Esophagus (tissue), 2 donors: Measurements from ENCODE around the gene TMCC1. TPM values are rescaled to one million over a fixed set of nuclear protein-coding genes. Genes with fewer than 3 reads are reported as not detected.
A peak's percentile ranks its signal among the peaks of the same experiment; 100 is the strongest.

ENCODE experiments used
- H3K27ac ChIP-seq, 2 donors: one replicate each; pipeline ENCODE4 v1.5.1; 2013; ENCODE audit warnings: low read depth in 2 of 2, mild to moderate bottlenecking in 2 of 2, inconsistent platforms in 1 of 2, low read length in 1 of 2, moderate library complexity in 1 of 2
- H3K27me3 ChIP-seq, 2 donors: one replicate each; pipeline ENCODE4 v1.6.1; 2013; ENCODE audit warnings: low read length in 2 of 2, control low read depth in 1 of 2, mild to moderate bottlenecking in 1 of 2; ENCODE audit not compliant: insufficient read depth in 2 of 2, control insufficient read depth in 1 of 2
- H3K36me3 ChIP-seq, 2 donors: one replicate each; pipeline ENCODE4 v1.6.1; 2013; ENCODE audit warnings: low read length in 1 of 2; ENCODE audit not compliant: control insufficient read depth in 2 of 2, insufficient read depth in 2 of 2
- H3K4me1 ChIP-seq, 2 donors: one replicate each; pipeline ENCODE4 v1.6.1; 2013; ENCODE audit warnings: low read length in 1 of 2; ENCODE audit not compliant: control insufficient read depth in 2 of 2, insufficient read depth in 2 of 2
- H3K4me3 ChIP-seq, 2 donors: one replicate each; pipeline ENCODE4 v1.5.1; 2013; ENCODE audit warnings: low read length in 2 of 2, mild to moderate bottlenecking in 2 of 2, low read depth in 1 of 2, moderate library complexity in 1 of 2
- H3K9me3 ChIP-seq, 2 donors: one replicate each; pipeline ENCODE4 v1.6.1; 2013; ENCODE audit warnings: mild to moderate bottlenecking in 2 of 2, low read depth in 1 of 2, low read length in 1 of 2, moderate library complexity in 1 of 2; ENCODE audit not compliant: control insufficient read depth in 2 of 2, insufficient read depth in 1 of 2
- WGBS, 2 donors: extraction: QIAGEN DNeasy Blood & Tissue Kit; methylation state at CpG; one replicate each; pipeline ENCODE4 v1.1.7; 2013; 5-methylcytosine and 5-hydroxymethylcytosine counted together
- polyA plus RNA-seq, 2 donors: library from polyadenylated mRNA; stranded (reverse); fragments of 200-250 nt; gene quantifications; one replicate each; pipeline ENCODE4 v1.2.3, GENCODE V29; 2013
- donor health status: healthy with polysubstance abuse.
- donor health status: Bipolar disorder and iron deficiency.

TMCC1 gene
- polyA plus RNA-seq, 2 donors, result 8.4 to 9.5 TPM

DNA sequence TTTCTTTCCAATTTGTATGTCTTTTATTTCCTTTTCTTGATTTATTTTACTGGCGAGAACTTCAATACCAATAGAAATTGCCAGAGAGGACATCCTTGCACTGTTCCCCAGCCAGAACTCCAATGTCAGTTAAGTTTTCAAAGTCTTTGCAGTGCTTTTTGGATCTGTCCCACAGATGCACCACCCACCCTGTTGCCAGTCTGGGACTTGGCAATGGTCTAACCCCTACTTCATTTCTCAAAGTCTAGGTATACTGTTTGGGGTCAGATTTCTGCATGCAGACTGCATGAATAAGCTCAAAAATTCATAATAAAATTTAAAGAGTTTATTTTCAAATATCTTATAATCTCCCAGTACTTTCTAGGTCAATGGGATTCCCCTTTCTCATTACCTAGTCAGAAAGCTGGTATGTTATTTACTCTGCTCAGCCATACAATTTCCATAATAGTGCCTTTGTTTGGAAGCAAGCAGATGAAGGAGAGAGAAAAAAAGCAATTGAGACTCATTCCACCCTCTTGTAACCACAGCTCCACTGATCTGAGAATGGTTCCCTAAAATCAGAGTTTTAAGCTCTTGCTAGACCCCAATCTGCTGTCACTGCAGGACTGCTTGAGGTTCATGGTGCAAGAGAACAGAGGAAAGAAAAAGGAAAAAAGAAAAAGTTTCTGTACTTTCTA is 161.2 kb downstream of the TMCC1 start:
- Histone ChIP-seq H3K27me3 (no peaks in the 10 kb centered on the region), H3K4me1 (no peaks in the 10 kb centered on the region), H3K27ac (no peak overlapping the region), H3K4me3 (no peak overlapping the region), H3K9me3 (no peaks in the 10 kb centered on the region), H3K36me3 (no peaks in the 10 kb centered on the region)
- 88 to 100% methylated on average over 1 of the region's 1 CpG for WGBS, 2 donors

- Histone ChIP-seq H3K9me3 (no peaks in the 10 kb centered on the region), H3K27me3 (no peaks in the 10 kb centered on the region), H3K36me3 (no peaks in the 10 kb centered on the region), H3K27ac (peak overlapping the region in 1 of 2 donors; percentile 0), H3K4me3 (no peak overlapping the region), H3K4me1 (no peaks in the 10 kb centered on the region)
- 56 to 62% methylated on average over 2 of the region's 2 CpGs for WGBS, 2 donors
These were observed 165.8 kb downstream of the TMCC1 start for GRCh38 chr3:129727707-129728106.

DNA sequence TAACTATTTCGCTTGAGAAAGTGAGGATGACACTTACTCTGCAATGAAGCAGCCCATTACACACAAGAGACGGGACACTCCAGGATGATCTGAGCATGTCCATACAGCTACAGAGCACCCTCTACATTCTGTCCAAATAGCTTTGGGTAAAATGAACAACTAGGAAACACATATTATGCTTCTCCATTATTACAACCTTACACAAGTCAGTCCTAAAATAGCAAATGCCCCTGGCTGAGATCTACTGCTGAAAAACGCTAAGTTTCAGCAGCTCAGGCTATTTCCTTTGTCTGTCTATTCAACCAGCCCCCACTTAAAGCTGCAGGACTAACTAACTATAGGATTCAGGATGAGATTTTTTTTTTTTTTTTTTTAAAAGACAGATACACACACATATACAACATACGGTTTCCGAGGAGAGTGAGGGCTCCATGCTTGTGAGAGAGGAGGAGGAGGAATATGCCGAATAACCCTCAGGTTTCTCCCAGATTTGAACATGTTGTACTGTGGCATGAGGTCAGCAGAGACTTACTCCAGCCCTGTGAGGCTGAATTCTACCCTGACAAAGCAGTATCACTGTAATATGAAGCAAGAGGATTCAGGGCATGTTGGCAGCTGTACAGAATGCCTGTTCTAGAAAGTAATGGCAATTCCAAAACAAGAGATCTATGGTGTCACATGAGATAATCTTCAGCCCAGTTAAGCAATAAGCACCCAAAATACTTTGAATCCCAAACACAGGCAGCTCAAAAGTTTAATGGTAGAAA is 169.8 kb downstream of the TMCC1 start:
- Histone ChIP-seq H3K27me3 (no peaks in the 10 kb centered on the region), H3K36me3 (no peaks in the 10 kb centered on the region), H3K4me3 (no peak overlapping the region), H3K9me3 (no peaks in the 10 kb centered on the region), H3K4me1 (no peaks in the 10 kb centered on the region), H3K27ac (peak overlapping the region; percentile 4 to 32)
- 51 to 62% methylated on average over 6 of the region's 6 CpGs for WGBS, 2 donors

- H3K9me3 ChIP-seq, result no peaks in the 10 kb centered on the region
- no peaks in the 10 kb centered on the region for H3K27me3 ChIP-seq
- no peak overlapping the region for H3K27ac ChIP-seq
These were observed 171.0 kb downstream of the TMCC1 start for GRCh38 chr3:129722527-129722926.

DNA sequence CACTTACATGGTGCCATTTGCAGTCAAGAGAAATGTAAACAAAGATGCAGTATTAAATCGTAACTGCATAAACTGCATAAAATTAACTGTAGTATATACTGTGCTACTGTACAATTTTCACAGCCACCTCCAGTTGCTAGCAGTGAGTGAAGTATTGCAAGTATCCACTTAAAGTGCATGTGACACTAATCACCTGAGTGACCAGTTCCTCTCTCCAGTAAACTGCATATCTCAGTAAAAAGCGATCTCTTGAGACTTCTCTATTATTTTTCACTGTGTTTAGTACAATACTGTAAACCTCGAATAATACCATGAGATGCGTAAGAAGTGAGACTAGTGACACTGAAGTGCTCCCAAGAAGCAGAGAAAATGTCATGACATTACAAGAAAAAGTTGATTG is 175.3 kb downstream of the TMCC1 start:
- 73 to 77% methylated on average over 4 of the region's 4 CpGs for WGBS, 2 donors
- H3K27ac ChIP-seq, result no peak overlapping the region
- no peaks in the 10 kb centered on the region for H3K27me3 ChIP-seq

More at GRCh38 chr3:129722527-129722926, 171.0 kb downstream of the TMCC1 start:
- Histone ChIP-seq H3K36me3 (no peaks in the 10 kb centered on the region), H3K4me3 (no peak overlapping the region), H3K4me1 (no peaks in the 10 kb centered on the region)

DNA sequence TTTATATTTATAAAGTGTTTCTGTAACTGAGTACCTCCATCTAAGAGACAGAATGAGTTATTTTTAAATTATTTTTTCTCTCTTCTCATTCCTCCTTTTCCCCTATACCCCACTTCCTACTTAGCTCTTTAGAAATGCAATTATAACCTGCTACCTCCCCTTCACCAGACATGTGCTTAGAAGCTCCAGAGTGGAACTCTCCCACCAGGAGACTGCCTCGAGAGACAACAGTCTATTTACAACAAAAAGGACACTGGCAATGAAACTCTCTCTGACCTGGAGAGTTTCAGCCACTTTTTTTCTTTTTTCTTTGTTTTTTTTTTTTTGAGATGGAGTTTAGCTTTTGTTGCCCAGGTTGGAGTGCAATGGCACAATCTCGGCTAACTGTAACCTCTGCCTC is 177.7 kb downstream of the TMCC1 start:
- no peaks in the 10 kb centered on the region for H3K9me3 ChIP-seq
- no peak overlapping the region for H3K4me3 ChIP-seq
- no peaks in the 10 kb centered on the region for H3K36me3 ChIP-seq
- no peaks in the 10 kb centered on the region for H3K27me3 ChIP-seq
- 85 to 91% methylated on average over 1 of the region's 2 CpGs for WGBS, 2 donors
- no peaks in the 10 kb centered on the region for H3K4me1 ChIP-seq
- H3K27ac ChIP-seq, result no peak overlapping the region

More for the DNA sequence above, 175.3 kb downstream of the TMCC1 start:
- Histone ChIP-seq H3K36me3 (no peaks in the 10 kb centered on the region), H3K4me3 (no peak overlapping the region), H3K9me3 (no peaks in the 10 kb centered on the region), H3K4me1 (no peaks in the 10 kb centered on the region)

DNA sequence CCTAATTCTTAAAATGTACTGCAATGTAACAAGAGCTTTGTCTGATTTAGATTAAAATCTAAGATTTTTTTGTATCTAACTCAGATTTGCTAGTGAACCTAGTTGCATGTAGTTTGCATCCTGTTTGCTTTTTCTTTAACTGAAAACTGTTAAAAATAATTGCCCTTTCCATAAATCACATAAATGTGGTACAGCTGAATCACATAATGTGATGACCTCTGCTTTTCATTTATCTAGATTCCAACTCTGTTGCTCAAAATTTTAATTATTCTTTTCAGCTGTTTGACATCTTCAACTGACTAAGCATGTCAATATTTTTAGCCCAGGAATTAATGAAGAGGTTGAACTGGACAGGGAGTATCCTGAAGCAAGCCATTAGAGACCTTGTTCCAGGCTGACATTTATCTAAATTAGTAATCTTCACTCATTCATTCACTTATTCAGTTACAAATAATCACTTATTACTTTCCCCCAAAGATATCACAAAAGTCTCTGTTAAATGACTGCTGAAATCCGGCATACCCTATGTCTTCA is 185.1 kb downstream of the TMCC1 start:
- H3K4me1 ChIP-seq, result no peaks in the 10 kb centered on the region
- no peak overlapping the region for H3K4me3 ChIP-seq
- H3K9me3 ChIP-seq, result no peaks in the 10 kb centered on the region
- H3K27me3 ChIP-seq, result no peaks in the 10 kb centered on the region
- 97 to 98% methylated on average over 1 of the region's 1 CpG for WGBS, 2 donors
- H3K27ac ChIP-seq, result no peak overlapping the region
- no peaks in the 10 kb centered on the region for H3K36me3 ChIP-seq

DNA sequence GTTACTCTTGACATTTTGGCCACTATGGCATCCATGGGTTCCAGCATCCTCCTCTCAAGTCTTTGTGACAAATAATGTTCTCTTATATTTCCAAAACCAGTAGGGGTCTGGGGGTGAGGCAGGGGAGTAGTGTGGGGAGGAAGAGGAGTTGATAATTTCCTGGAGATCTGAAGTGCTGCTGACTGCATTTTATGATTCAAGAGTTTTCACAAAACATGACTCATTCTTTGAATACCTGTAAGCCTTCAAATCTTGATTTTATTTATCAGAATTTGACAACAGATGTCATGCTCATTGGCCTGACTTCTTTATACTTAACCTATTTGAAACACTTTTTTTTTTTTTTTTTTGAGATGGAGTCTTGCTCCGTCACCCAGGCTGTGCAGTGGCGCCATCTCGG is 188.2 kb downstream of the TMCC1 start:
- 100% methylated on average over 3 of the region's 3 CpGs for WGBS, 2 donors
- Histone ChIP-seq H3K27me3 (no peaks in the 10 kb centered on the region), H3K4me1 (no peaks in the 10 kb centered on the region), H3K4me3 (no peak overlapping the region), H3K27ac (no peak overlapping the region), H3K9me3 (no peaks in the 10 kb centered on the region), H3K36me3 (no peaks in the 10 kb centered on the region)

DNA sequence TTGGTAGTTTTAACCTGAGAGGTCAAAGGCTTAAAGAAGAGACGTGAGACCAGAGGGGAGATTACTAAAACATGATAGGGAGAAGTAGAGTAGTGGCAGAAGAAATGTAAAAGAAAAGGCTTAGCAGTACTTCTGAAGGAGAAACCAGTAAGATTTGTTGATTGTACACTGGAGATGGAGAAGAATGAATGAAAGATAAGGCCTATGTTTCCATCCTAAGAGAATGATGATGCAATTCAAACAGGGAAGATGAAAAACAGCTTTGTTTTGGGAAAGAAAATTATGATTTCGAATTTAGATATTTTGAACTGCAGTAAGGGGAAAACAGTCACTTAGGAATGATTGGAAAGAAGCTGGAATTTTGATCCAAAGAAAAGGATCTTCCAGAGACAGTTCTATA is 189.6 kb downstream of the TMCC1 start:
- Histone ChIP-seq H3K36me3 (no peaks in the 10 kb centered on the region), H3K9me3 (no peaks in the 10 kb centered on the region), H3K27me3 (no peaks in the 10 kb centered on the region), H3K4me1 (no peaks in the 10 kb centered on the region), H3K27ac (no peak overlapping the region), H3K4me3 (no peak overlapping the region)
- 73 to 77% methylated on average over 2 of the region's 2 CpGs for WGBS, 2 donors
